WTC11 (cell line): ENCODE measurements around the gene WNK2.

Experiments used
- CTCF ChIP-seq: fragments of 200-600 bp; IDR thresholded peaks from 2 replicates; pipeline ENCODE4 v1.8.0; 2022; ENCODE audit warnings: antibody characterized with exemption
- FOXJ3 ChIP-seq: sonication (generic); formaldehyde crosslinking; IDR thresholded peaks from 2 replicates; pipeline ENCODE4 v1.9.0; 2021; ENCODE audit warnings: missing genetic modification reagents, mild to moderate bottlenecking, borderline replicate concordance
- SP1 ChIP-seq: sonication (generic); formaldehyde crosslinking; conservative IDR thresholded peaks from 2 replicates; pipeline ENCODE4 v1.8.1; 2022; ENCODE audit warnings: missing genetic modification reagents
- TEAD4 ChIP-seq: sonication (generic); formaldehyde crosslinking; IDR thresholded peaks from 2 replicates; pipeline ENCODE4 v1.8.0; 2022; ENCODE audit warnings: mild to moderate bottlenecking, missing genetic modification reagents

GRCh38 chr9:93204470-93205043 is 20.6 kb downstream of the WNK2 start:
- TF ChIP-seq CTCF = no peak
- no peak for TF ChIP-seq SP1
- no peak for TF ChIP-seq TEAD4 (CRISPR knock-in tag)
- no peak for TF ChIP-seq FOXJ3
